Urothelium cell line (cell line): ENCODE measurements around the gene ZNF804B.

Source experiments
- DNase-seq: peaks from one replicate; pipeline ENCODE4 v3.0.0; 2011; ENCODE audit warnings: low spot score, mixed read lengths
- FAIRE-seq: peaks from 2 replicates; lab custom pipeline; 2011; peaks lifted over from hg19 to GRCh38; lab: Jason Lieb, UNC

Gene ZNF804B

GRCh38 chr7:88964418-88964817 is 204.9 kb downstream of the ZNF804B start:
- DNase-seq (no peak), FAIRE-seq (no peak)

DNA sequence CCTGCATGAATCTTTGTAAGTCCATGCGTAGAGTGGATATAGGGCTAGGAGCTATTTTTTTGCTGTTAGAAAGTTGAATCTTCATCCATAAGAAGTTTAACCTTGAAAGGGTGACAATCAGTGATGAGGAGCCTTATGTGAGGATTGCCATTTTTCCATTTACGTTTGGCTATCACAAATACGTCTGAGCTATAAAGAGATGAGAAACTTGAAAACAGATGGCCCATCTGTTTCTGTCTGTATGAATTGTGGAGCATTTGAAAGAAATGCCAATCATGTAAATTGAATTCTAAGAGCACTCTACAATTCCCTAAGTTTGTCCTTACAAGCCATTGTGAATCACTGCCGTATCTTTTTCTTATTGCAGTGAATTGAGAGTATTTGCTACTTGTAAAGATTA is 205.9 kb downstream of the ZNF804B start:
- DNase-seq, result no peak
- no peak for FAIRE-seq

- DNase-seq (no peak), FAIRE-seq (no peak)
These were observed 207.9 kb downstream of the ZNF804B start for GRCh38 chr7:88967432-88967831.

GRCh38 chr7:88969167-88969566 is 209.7 kb downstream of the ZNF804B start:
- DNase-seq (no peak), FAIRE-seq (no peak)

DNA sequence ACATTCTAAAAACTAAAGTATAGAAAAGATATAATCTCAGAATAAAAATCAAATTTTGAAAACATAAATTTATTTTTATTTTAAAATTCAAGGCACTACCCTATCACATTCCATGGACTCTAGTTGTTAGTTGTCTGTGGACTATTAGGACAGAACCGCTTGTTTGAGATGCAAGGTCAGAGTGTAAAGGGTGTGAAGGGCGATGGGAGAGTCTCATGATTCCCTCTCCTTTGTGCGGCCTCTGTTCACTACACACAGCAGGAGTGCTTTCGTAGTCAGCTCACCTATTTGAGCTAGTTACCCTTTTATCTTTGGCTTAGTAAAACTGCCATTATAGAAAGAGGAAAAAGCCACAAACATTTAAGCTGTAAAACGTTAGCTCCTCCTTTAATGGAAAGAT is 225.8 kb downstream of the ZNF804B start:
- peak; percentile 40 for FAIRE-seq
- no peak for DNase-seq

DNA sequence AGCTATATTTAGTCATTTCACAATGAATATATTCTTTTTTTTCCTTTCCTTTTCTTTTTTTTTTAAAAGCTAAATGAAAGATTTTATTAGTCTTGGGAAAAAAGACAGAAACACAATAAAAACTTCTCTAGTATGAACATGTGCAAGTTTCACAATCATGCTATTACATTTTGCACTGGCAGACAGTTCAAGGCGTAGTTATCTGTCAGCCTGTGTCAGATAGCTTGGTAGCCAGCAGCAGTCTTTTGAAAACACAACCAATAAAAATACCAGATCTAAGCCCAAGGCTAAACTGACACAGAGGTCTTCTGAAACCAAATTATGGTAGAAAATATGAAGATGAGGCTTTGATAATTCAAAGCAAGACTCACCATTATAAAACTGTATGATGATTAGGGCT is 241.8 kb downstream of the ZNF804B start:
- FAIRE-seq, result no peak
- no peak for DNase-seq

DNA sequence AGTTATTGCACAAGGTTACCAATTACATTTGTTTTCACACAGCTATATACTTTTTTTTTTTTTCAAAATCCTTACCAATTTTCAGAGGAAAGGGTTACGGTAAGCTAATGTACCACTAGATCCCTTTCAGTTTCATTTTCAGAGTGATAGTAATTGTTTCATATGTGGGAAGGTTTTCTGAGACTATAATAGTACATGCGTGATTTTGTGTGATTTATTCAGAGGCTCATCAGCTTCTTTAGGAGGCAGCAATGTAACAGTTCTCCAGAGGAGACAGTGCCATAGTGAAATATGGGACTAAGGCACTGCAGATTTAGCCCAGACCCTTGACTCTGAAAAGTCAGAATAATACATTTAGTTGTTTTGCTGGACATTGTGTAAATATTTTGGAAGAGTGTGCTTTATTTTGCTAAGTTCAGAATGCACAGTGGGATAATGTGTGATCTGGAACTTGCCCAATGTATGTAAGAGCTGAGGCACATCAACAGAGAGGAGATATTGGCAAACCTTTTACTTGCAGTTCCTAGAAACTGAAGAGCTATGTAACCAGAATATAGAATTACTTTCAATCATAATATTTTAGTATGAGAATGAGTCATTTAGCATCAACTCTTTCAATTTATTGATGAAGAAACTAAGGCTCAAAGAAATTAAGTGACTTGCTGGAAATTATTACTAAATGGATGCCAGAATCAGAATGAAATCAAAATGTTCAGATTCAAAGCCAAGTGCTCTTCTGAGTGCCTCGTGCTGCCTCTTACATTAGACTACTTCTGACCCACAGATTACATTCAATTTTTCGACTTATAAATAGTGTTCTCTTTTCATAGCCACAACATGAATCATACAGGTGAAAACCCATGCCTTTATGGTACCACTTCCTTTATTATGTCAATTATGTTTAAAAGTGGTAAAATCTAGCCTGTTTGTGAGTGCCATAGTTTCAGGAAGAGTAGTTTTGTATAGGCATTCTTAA is 243.8 kb downstream of the ZNF804B start:
- DNase-seq (no peak), FAIRE-seq (no peak)

- no peak for DNase-seq
- FAIRE-seq, result no peak
These were observed 252.5 kb downstream of the ZNF804B start for GRCh38 chr7:89012016-89012415.

GRCh38 chr7:89017695-89018094 is 258.2 kb downstream of the ZNF804B start:
- DNase-seq, result no peak
- FAIRE-seq, result no peak

- DNase-seq (no peak), FAIRE-seq (no peak)
These were observed 262.2 kb downstream of the ZNF804B start for GRCh38 chr7:89021741-89022140.

GRCh38 chr7:89023206-89023605 is 263.7 kb downstream of the ZNF804B start:
- FAIRE-seq, result no peak
- no peak for DNase-seq

- FAIRE-seq (no peak), DNase-seq (no peak)
These were observed 264.4 kb downstream of the ZNF804B start for GRCh38 chr7:89023877-89024276.

GRCh38 chr7:89027781-89028180 is 268.3 kb downstream of the ZNF804B start:
- DNase-seq, result no peak
- peak; percentile 71 for FAIRE-seq

DNA sequence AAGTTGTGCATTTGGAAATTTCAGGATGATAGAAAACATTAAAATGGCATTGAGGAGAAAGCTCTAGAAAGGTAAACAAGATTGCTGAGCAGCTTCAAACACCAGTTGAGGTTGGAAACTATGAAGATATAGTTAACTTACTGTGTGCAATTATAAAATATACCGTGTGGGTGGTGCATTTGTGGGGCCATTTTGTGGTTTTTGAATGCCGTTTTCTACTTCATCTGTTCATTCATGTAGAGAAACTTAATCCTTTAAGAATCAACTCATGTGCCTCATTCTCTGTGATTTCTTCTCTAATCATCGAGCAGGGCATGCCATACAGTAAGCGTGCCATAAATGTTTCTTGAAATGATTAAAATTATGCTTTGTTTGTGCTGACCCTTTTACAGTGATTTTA is 268.8 kb downstream of the ZNF804B start:
- FAIRE-seq (no peak), DNase-seq (no peak)

- no peak for FAIRE-seq
- DNase-seq, result peak; percentile 81
These were observed 270.4 kb downstream of the ZNF804B start for GRCh38 chr7:89029864-89030263.

- DNase-seq (no peak), FAIRE-seq (no peak)
These were observed 281.7 kb downstream of the ZNF804B start for GRCh38 chr7:89041240-89041639.

DNA sequence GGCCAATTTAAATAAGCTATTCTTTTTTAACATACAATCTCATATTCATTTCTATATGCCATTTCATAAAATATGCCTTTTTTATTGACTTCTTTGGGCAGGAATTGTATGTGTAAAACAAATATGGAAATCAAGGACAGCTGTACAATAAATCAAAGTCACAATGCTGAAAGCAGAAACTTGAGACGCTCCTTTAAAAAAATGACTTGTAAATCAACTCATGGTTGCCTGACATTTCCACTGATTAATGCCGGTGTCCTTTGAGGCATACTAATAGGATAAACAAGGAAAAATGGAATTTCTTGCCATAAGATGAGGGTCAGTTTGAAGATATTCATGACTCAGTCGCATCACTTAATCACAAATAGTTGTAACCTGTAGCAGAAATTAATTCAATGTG is 283.4 kb downstream of the ZNF804B start:
- FAIRE-seq, result no peak
- DNase-seq, result no peak

DNA sequence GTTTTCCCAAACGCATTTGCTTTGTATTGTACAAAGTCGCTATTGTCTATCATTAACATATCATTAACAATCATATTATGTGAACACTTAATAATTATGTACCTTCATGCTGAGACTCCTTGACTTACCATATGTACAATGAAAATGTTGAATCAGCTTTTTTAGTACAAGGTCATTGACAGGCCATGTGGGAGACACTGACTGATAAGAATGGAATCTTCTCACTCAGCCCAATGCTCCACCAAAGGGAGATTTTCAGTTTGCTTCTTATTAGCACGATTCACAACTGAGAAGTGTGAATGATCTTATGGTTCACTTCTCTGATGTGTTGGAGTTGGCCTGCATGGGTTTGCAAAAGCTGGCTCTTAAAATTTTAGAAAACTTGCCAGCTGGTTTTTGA is 289.5 kb downstream of the ZNF804B start:
- FAIRE-seq, result no peak
- DNase-seq, result no peak

DNA sequence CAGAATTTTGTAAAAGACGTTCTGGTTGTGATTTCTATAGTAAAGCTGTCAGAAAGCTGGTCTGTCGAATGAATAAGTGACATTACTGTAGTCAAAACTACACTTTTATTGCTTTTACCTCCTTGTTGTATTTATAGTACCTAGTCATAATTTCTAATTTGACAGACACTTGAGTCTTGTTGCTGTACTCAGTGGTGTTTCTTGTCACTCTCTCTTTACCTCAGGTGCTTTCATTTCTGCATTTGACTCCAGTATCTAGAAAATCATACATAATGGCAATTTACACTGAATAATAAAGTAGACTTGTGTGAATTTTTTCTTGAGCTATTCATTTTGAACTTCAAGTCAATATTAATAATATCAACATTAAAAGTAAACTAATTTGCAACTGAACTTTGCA is 293.6 kb downstream of the ZNF804B start:
- DNase-seq, result no peak
- no peak for FAIRE-seq

DNA sequence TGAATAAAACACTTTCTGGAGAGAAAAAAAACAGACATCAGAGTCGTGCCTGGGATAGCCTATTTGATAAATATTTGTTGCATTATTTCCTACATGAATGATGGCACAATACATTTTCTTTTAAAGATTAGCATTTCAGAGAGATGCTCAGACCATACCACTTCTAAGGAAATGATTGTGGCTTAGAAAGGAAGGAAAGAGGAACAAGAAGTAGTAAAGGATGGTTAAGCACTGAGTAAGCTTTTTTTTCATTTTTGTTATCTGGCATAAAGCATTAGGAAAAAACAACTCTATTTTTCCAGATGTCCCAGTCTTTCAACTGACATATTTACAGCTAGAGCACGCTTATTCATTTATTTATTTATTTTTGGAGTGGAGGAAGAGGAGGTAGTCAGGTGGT is 294.9 kb downstream of the ZNF804B start:
- FAIRE-seq (no peak), DNase-seq (no peak)

GRCh38 chr7:89060234-89060633 is 300.7 kb downstream of the ZNF804B start:
- no peak for FAIRE-seq
- no peak for DNase-seq

- DNase-seq (peak; percentile 46), FAIRE-seq (no peak)
These were observed 305.3 kb downstream of the ZNF804B start for GRCh38 chr7:89064831-89065230.

DNA sequence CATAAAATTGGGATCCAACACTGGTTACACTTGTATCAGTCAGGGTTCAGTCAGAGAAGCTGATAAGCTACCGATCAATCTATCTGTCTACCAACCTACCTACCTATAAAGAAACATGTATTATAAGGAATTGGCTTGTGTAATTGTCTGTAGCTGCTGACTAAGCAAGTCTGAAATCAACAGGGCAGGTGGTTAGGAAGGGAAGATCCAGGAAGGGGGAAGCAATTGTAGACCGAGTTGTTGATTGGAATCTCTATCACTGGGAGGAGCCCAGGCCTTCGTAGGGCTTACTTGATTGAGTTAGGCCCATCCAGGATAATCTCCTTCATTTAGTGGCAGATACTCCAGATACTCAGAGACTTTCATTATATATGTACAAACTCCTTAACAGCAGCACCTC is 307.5 kb downstream of the ZNF804B start:
- DNase-seq (no peak), FAIRE-seq (peak; percentile 44)
